Measurements from ENCODE around the gene PAF1. TPM values are rescaled to one million over a fixed set of nuclear protein-coding genes. Genes with fewer than 3 reads are reported as not detected.

PAF1 gene
- total and polyA plus RNA-seq, 2 donors (not counting 3 experiments of a cell fraction or from before 2014, with no cell fraction given): 55.1 to 90.8 TPM

GRCh38 chr19:39389631-39390414 lies 1.1 kb downstream of the PAF1 start:
- no peak overlapping the region for H2AFZ ChIP-seq (ENCODE audit: low read depth, low read length)
- FAIRE-seq (no peak), DNase-seq (ENCODE audit: low read depth, low spot score) (no peak)
- BruUV-seq (replicated peaks): no TSS peak
- no peak overlapping the region for H3K27ac ChIP-seq (ENCODE audit: insufficient read depth, low read depth, low read length)
- CTCF ChIA-PET: interaction anchor here (2.0 kb wide), 1 partner anchor 268 kb away, joined by 7 read pairs; no protein-coding TSS in a partner anchor
- intact Hi-C loops (cut with micrococcal nuclease): loop anchor here (5.0 kb wide), 1 partner anchor 263 kb away; the partner anchor contains the start of gene PAK4
- H3K4me3 ChIP-seq (replicated peaks in 1 of 3; ENCODE audit: insufficient read depth in 1 of 3, low read depth in 1 of 3, low read length in 3 of 3): peak overlapping the region in 2 of 3 experiments; percentile 83 to 84
- dilution Hi-C loops (cut with MboI; ENCODE audit: extremely low pct_ligation_motif_present, low sequenced_read_pairs): no loop called here
- no peaks in the 10 kb centered on the region for H4K20me1 ChIP-seq (replicated peaks; ENCODE audit: control insufficient read depth, extremely low read depth, insufficient read depth, low read length)
- H3K9ac ChIP-seq (replicated peaks; ENCODE audit: extremely low read depth, insufficient read depth, low read length): peak overlapping the region; percentile 89
- TF ChIP-seq CTCF (IDR thresholded peaks at IDR 0.05; ENCODE audit: extremely low read depth in 1 of 2, insufficient read depth in 1 of 2, low read depth in 1 of 2, low read length in 2 of 2): no peak
- TF ChIP-seq MYC (IDR thresholded peaks at IDR 0.05; ENCODE audit: low read depth, low read length): no peak
- TF ChIP-seq JUN (IDR thresholded peaks at IDR 0.05; ENCODE audit: borderline replicate concordance, insufficient read depth, insufficient read length, low read depth): no peak
- TF ChIP-seq POLR2AphosphoS5 (IDR thresholded peaks at IDR 0.05; ENCODE audit: insufficient read depth, low read depth, low read length): no peak
- no peak for TF ChIP-seq POLR2A (IDR thresholded peaks at IDR 0.05; ENCODE audit: low read depth, low read length)
- TF ChIP-seq, protein P1, sequence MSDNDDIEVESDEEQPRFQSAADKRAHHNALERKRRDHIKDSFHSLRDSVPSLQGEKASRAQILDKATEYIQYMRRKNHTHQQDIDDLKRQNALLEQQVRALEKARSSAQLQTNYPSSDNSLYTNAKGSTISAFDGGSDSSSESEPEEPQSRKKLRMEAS (IDR thresholded peaks at IDR 0.05; ENCODE audit: insufficient read depth, insufficient read length): no peak
- no peak for TF ChIP-seq FOS (IDR thresholded peaks at IDR 0.05; ENCODE audit: borderline replicate concordance, insufficient read depth, low read length)
- no peak for TF ChIP-seq GATA2 (IDR thresholded peaks at IDR 0.05; ENCODE audit: insufficient read depth, insufficient read length, low read depth, low read length)
- TF ChIP-seq EZH2 (IDR thresholded peaks at IDR 0.05; ENCODE audit: borderline replicate concordance, low read depth, low read length, severe bottlenecking): no peak
- H3K79me2 ChIP-seq (ENCODE audit: control insufficient read depth, insufficient read depth, low read length): peaks cover 11% of the 10 kb centered on the region
- H3K9me1 ChIP-seq (replicated peaks; ENCODE audit: control insufficient read depth, extremely low read depth, insufficient read depth, low read length): no peaks in the 10 kb centered on the region
- peaks cover 7 to 36% of the 10 kb centered on the region in 2 experiments for H3K36me3 ChIP-seq (ENCODE audit: control insufficient read depth in 2 of 2, extremely low read depth in 1 of 2, insufficient read depth in 2 of 2, low read length in 2 of 2)
- H3K9me3 ChIP-seq (replicated peaks; ENCODE audit: control insufficient read depth, insufficient read depth, low read length): no peaks in the 10 kb centered on the region
- POLR2A ChIA-PET: no interaction called here
- no peaks in the 10 kb centered on the region for H3K27me3 ChIP-seq (ENCODE audit: control insufficient read depth in 2 of 2, insufficient read depth in 2 of 2, low read length in 2 of 2)
- peak overlapping the region; percentile 86 for H3K4me2 ChIP-seq (ENCODE audit: insufficient read depth, low read length)
- peaks cover 9% of the 10 kb centered on the region for H3K4me1 ChIP-seq (ENCODE audit: control insufficient read depth, extremely low read depth, insufficient read depth, low read length)

Data from endothelial cell of umbilical vein (primary cell).